ENCODE data around the gene BHMT2.

Gene BHMT2

GRCh38 chr5:79042188-79042587, 27.4 kb upstream of the BHMT2 start:
- FAIRE-seq (no peak), DNase-seq (ENCODE audit: insufficient read length, low spot score) (no peak)
- no peak for TF ChIP-seq POLR2A (IDR thresholded peaks at IDR 0.05; ENCODE audit: low read depth, low read length)

DNA sequence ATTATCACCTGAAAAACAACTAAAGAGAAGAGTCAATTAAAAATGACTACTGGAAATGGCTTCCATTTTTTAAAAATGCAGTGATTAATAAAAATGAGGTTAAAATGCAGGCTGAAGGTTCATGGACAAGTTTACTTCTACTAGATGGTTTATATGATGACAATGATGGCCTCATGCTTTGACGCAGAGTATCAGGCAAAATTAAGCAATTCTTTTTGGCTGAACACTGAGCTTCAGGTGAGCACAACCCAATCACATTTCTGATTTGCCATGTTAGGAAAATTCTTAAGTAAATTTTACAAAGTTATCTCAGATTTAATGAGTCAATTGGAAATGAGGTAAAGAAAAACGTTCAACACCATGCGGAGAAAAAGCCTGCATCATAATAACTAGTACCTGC, 22.4 kb upstream of the BHMT2 start:
- TF ChIP-seq POLR2A (IDR thresholded peaks at IDR 0.05; ENCODE audit: low read depth, low read length) = no peak
- DNase-seq (ENCODE audit: insufficient read length, low spot score) (no peak), FAIRE-seq (no peak)

DNA sequence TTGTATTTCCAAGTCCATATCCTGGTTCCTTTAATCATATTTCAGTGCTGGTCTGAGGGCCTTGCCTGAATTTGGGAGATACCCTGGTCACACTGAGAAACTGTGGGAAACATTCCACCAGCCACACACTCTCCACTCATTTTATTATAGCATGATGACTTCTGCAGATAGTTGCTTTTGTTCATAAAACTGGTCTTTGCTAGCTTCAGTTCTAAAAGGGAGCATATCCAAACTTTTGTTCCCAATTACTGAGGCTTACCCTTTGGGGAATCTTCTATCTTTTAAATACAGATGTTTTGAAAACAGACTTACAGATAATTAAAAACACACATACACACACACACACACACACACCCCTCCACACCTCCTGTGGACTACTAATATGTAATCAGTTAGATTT, 21.1 kb upstream of the BHMT2 start:
- DNase-seq (ENCODE audit: insufficient read length, low spot score) (no peak), FAIRE-seq (no peak)
- TF ChIP-seq POLR2A (IDR thresholded peaks at IDR 0.05; ENCODE audit: low read depth, low read length) = no peak

- no peak for TF ChIP-seq POLR2A (IDR thresholded peaks at IDR 0.05; ENCODE audit: low read depth, low read length)
- no peak for DNase-seq (ENCODE audit: insufficient read length, low spot score)
- FAIRE-seq = no peak
Measured at GRCh38 chr5:79050498-79050897, 19.1 kb upstream of the BHMT2 start.

GRCh38 chr5:79053321-79053720, 16.2 kb upstream of the BHMT2 start:
- TF ChIP-seq POLR2A (IDR thresholded peaks at IDR 0.05; ENCODE audit: low read depth, low read length) = no peak
- no peak for FAIRE-seq
- DNase-seq (ENCODE audit: insufficient read length, low spot score) = no peak

DNA sequence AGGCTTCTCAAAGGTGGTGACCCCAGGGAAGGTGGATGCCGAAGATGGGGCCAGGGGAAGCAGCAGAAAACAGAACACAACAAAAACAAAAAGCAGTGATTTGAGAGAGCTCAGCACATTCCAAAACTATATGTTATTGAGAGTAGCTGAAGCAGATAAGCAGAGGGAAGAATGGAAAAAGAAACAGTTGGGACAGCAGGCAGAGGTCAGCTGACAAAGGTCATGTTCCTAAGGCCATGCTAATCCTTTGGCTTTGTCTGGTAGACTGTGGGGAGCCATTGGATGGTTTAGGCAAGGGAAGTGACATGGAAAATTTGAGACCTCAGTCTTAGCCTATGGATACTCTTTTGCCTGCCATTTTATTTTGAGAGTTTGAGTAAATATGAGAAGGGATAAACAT, 14.6 kb upstream of the BHMT2 start:
- FAIRE-seq (no peak), DNase-seq (ENCODE audit: insufficient read length, low spot score) (no peak)
- TF ChIP-seq POLR2A (IDR thresholded peaks at IDR 0.05; ENCODE audit: low read depth, low read length) = no peak

DNA sequence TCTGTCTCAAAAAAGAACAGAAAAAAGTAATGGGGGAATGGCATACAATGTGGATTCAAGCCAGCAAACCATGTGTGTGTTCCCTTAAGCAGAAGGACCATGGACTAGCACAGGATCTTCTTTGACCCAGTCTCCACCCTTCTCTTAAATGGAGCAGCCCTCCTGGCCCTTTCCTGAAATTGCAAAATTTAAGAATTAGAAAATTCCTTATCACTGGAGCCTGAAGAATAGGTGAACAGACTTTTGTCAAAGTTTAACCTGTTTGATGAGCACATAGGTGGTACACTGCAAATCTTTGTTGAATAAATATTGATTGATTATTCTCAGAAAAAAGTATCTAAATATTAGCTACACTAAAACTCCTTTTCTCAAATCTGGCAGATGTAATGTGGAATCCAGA, 12.7 kb upstream of the BHMT2 start:
- TF ChIP-seq POLR2A (IDR thresholded peaks at IDR 0.05; ENCODE audit: low read depth, low read length) = no peak
- DNase-seq (ENCODE audit: insufficient read length, low spot score) (no peak), FAIRE-seq (no peak)

DNA sequence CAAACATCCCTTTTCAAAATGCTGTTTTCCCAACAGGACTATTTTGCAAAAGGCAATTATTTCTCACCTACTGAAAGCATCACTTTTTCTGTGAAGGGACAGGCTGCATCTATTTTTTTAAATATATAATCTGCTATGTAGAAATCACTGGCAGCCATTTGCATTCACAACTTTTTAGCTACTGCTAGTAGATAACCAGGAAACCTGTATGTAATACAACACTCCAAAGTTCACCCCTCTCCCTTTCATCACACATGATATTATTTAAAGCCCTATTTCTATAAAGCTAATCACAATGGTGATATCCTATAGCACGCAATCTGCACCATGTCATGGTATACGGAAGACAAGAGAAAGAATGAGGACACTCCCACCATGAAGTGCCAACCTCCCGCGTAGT, 9.9 kb upstream of the BHMT2 start:
- FAIRE-seq (no peak), DNase-seq (ENCODE audit: insufficient read length, low spot score) (no peak)

DNA sequence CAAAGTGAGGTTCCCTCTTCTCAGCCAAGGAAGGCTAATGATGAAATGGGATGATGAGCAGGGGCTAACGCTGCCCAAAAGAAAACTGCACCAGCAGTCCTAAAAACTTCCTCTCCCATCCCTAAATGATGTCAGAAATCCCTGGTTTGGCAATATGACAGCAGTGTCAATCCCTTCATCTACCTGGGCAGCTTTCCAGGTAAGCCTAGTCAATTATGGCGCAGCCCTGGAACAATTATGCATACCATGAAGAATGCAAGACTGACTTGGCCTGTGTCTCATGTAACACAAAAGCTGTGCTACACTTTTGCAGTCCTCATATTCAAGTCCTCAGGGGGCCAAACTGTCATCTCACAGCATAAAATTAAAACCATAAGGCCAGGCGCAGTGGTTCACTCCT, 7.1 kb upstream of the BHMT2 start:
- TF ChIP-seq POLR2A (IDR thresholded peaks at IDR 0.05; ENCODE audit: low read depth, low read length) = no peak
- DNase-seq (ENCODE audit: insufficient read length, low spot score) (no peak), FAIRE-seq (no peak)

More for the DNA sequence above, 9.9 kb upstream of the BHMT2 start:
- no peak for TF ChIP-seq POLR2A (IDR thresholded peaks at IDR 0.05; ENCODE audit: low read depth, low read length)

GRCh38 chr5:79070350-79070667, 742 bp downstream of the BHMT2 start:
- DNase-seq (ENCODE audit: insufficient read length, low spot score) (no peak), FAIRE-seq (no peak)
- TF ChIP-seq POLR2A (IDR thresholded peaks at IDR 0.05; ENCODE audit: low read depth, low read length) = no peak

GRCh38 chr5:79074641-79075040, 5.1 kb downstream of the BHMT2 start:
- FAIRE-seq (no peak), DNase-seq (ENCODE audit: insufficient read length, low spot score) (peak; percentile 27)
- no peak for TF ChIP-seq POLR2A (IDR thresholded peaks at IDR 0.05; ENCODE audit: low read depth, low read length)

DNA sequence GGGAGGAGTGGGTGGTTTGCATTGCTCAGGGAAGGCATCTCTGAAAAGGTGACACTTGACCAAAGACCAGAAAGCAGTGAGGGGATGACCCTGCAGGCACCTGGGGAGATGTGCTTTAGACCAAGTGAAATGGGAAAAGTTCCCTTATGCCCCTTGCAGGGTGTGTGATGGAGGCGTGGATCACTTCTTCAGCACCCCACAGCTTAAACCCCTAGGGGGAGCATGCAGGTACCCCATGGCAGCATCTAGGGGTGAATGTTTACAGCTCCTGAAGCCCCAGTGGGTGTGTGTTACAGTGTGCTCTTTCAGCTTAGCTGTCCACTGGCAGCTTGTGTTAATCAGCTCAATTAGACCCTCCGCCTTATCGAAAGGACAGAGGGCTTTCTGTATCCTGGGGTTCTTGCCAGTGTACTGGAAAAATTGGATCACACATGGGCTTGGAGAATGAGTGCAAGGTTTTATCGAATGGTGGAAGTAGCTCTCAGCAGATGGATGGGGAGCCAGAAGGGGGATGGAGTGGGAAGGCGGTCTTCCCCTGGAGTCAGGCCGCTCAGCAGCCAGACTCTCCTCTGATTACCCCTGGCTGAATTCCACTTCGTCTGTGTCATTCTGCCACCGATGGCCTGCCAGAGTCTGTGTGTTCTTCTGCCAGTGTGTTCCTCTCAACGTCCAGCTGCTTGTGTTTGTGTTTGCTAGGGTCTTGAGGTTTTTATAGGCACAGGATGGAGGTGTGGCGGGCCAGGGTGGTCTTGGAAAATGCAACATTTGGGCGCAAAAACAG, 6.3 kb downstream of the BHMT2 start:
- no peak for FAIRE-seq
- DNase-seq (ENCODE audit: insufficient read length, low spot score) = no peak
- TF ChIP-seq POLR2A (IDR thresholded peaks at IDR 0.05; ENCODE audit: low read depth, low read length) = no peak

DNA sequence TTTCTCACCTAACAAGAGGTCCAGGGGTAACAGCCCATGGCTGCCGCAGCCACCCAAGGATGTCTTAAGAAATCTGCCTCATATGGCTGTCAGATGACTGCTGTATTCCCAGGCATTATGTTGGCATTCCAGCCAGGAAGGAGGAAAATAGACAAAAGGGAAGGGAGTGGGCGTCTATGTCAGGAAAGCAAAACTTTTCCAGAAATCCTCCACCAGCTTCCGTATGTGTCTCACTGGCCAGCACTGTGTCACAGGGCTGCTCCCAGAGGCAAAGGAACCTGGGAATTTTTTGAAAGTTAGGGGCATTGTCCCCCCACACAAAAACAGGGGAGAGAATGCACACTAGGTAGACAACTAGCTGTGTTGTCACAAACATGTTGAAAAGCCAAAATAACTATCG, 7.3 kb downstream of the BHMT2 start:
- FAIRE-seq (no peak), DNase-seq (ENCODE audit: insufficient read length, low spot score) (no peak)
- TF ChIP-seq POLR2A (IDR thresholded peaks at IDR 0.05; ENCODE audit: low read depth, low read length) = no peak

GRCh38 chr5:79077680-79078365, 8.3 kb downstream of the BHMT2 start:
- no peak for TF ChIP-seq POLR2A (IDR thresholded peaks at IDR 0.05; ENCODE audit: low read depth, low read length)
- no peak for FAIRE-seq
- no peak for DNase-seq (ENCODE audit: insufficient read length, low spot score)

GRCh38 chr5:79080804-79081203, 11.2 kb downstream of the BHMT2 start:
- no peak for DNase-seq (ENCODE audit: insufficient read length, low spot score)
- FAIRE-seq = no peak
- no peak for TF ChIP-seq POLR2A (IDR thresholded peaks at IDR 0.05; ENCODE audit: low read depth, low read length)

All from H54 (cell line).